ENCODE measurements around the gene RAB39B.
"Not testable (repeated sequence)": the region's sequence is repeated elsewhere in the genome, so short reads cannot be mapped to it uniquely, and the experiment has no call there.

The RAB39B gene, protein sequence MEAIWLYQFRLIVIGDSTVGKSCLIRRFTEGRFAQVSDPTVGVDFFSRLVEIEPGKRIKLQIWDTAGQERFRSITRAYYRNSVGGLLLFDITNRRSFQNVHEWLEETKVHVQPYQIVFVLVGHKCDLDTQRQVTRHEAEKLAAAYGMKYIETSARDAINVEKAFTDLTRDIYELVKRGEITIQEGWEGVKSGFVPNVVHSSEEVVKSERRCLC

GRCh38 chrX:155263854-155264628 is at the start of gene RAB39B:
RAB39B (minus strand) TSS chrX:155264491; CDS start chrX:155264288, 203 bp downstream.
- peak; percentile 22 to 29 for DNase-seq (ENCODE audit: low read depth in 2 of 2)

GRCh38 chrX:155313766-155314165 is 49.5 kb upstream of the RAB39B start:
- DNase-seq (ENCODE audit: low read depth in 2 of 2), result no peak

DNA sequence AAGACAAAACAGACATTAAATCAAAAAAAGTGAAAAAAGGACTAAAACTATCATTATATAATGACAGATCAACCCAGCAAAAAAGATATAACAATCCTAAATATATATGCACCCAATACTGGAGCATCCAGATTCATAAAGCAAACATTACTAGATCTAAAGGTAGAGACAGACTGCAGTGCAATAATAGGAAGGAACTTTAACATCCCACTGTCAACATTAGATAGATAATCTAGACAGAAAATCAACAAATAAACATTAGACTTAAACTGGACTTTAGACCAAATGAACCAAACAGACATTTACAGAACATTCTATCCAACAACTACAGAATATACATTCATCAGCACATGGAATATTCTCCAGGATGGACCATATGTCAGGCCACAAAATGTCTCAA is 29.5 kb upstream of the RAB39B start:
- DNase-seq (ENCODE audit: low read depth in 2 of 2), result no peak

GRCh38 chrX:155279873-155280272 is 15.6 kb upstream of the RAB39B start:
- no peak for DNase-seq (ENCODE audit: low read depth in 2 of 2)

GRCh38 chrX:155270969-155271368 is 6.7 kb upstream of the RAB39B start:
- DNase-seq (ENCODE audit: low read depth in 2 of 2), result no peak

GRCh38 chrX:155267995-155268394 is 3.7 kb upstream of the RAB39B start:
- DNase-seq (ENCODE audit: low read depth in 2 of 2), result not testable (repeated sequence)

DNA sequence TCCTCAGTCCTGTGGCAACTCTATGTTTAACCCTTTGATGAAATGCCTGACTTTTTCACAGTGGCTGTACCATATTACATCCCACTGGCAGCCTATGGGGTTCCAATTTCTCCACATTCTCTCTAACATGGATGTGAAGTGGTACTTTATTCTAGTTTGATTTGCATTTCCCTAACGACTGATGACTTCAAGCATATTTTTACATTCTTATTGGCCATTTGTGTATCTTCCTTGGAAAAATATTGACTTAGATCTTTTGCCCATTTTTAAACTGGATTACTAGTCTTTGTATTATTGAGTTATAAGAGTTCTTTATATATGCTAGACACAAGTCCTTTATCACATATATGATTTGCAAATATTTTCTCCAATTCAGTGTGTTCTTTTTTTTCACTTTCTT is 2.1 kb upstream of the RAB39B start:
- DNase-seq (ENCODE audit: low read depth in 2 of 2), result no peak

- DNase-seq (ENCODE audit: low read depth in 2 of 2), result no peak
These were observed 1.1 kb downstream of the RAB39B start for GRCh38 chrX:155262970-155263754.

DNA sequence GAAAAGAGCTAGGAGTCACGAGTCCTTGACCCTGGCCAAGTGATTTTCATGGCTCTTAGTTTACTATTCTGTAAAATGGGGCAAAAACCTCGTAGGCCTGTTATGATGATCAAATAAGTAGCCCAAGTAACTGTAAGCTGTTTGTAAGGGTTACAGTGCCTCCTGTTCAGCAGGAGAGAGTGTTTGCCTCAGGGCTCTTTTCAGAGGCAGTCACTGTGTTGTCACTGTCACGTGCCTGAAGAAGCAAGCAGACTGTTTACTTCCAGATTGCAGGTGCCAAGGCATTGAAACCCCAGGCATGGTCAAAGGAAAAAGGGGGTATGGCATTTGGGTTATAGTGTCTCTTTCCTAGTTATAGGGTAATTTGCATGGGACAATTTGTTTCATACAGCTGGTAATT is 4.5 kb downstream of the RAB39B start:
- DNase-seq (ENCODE audit: low read depth in 2 of 2), result no peak

GRCh38 chrX:155251391-155251790 is 12.9 kb downstream of the RAB39B start:
- no peak for DNase-seq (ENCODE audit: low read depth in 2 of 2)

DNA sequence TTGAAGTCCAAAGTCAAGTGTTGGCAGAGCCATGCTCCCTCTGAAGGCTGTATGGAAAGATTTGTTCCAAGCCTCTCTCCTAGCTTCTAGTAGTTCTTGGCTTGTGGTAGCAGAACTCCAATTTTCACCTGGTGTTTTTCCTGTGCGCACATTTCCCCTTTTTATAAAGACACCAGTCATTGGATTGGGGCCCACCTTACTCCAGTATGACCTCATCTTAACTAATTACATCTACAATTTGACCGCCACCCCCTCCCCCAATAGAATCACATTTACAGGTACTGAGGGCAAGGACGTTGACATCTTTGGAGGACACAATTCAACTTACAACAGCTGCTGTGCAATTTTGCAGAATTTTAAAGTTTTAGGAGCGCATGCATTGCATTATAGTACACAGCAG is 16.8 kb downstream of the RAB39B start:
- DNase-seq (ENCODE audit: low read depth in 2 of 2), result no peak

DNA sequence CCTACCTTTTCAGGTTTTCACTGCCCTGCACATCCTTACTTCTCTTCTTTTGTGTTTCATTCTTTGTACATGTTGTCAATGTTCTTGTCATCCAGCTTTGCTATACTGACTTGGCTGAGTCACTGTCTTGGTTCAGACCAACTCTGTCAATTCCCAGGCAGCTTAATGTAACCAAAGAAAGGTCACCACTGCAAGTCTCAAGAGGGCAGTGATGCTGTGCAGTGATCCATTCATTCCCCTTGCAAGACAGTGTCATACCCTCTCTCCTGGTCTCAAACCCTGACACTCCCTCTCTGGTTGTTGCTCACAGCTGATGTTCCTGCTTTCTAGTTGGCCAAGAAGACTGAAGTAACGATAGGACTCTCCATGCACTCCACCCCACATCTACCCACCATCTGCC is 17.5 kb downstream of the RAB39B start:
- no peak for DNase-seq (ENCODE audit: low read depth in 2 of 2)

GRCh38 chrX:155242300-155242699 is 22.0 kb downstream of the RAB39B start:
- DNase-seq (ENCODE audit: low read depth in 2 of 2), result no peak

DNA sequence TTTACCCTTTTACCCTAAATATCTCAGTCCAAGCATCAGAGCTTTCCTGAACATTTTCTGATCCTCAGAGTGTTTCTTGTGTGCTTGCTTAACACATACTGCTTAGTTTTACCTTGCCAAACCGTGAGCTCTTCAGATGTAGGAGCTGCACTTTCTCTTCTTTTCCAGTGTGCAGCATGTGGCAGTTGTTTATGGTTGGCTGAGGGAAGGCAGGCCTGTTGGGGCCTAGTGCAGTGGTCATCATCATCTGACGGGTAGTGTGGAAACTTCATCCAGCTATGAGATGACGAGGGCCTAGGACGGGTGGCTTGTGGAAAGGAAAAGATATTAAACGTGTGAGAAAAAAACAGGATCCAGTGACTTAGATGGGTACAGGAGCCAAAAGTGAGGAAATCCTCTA is 26.6 kb downstream of the RAB39B start:
- DNase-seq (ENCODE audit: low read depth in 2 of 2), result no peak

DNA sequence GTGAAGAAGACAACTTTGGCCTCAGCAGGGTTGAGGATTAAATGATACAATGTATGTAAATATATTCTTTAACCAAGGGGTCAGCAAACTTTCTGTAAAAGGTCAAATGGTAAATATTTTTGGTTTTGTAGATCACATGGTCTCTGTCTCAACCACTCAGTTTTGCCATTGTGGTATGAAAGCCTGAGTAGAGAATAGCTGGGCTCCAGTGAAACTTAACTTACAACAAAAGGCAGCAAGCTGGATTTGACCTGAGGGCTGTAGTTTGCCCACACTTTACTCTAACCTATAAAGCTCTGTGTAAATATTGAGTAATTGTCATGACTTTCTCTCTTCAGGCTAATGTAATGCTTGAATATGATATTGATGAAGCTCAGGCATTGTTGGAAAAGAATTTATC is 28.4 kb downstream of the RAB39B start:
- DNase-seq (ENCODE audit: low read depth in 2 of 2), result no peak

DNA sequence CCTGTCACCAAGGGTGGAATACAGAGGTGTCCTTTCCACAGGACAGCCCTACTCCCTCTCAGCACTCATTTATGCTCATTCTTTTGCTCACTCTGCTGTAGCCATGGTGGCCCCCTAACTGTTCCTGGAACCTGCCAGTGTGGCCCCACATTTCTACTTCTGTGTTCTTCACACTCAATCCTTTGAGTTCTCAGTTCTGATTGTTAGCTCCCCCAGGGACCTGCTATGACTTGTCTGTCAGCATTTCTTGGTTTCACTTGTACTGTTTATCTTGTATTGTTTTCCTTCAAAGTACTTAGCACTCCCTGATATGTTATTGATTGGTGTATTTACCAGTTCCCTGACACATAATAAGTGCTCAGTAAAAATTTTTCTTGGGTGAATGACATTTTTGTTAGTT is 33.1 kb downstream of the RAB39B start:
- DNase-seq (ENCODE audit: low read depth in 2 of 2), result no peak

DNA sequence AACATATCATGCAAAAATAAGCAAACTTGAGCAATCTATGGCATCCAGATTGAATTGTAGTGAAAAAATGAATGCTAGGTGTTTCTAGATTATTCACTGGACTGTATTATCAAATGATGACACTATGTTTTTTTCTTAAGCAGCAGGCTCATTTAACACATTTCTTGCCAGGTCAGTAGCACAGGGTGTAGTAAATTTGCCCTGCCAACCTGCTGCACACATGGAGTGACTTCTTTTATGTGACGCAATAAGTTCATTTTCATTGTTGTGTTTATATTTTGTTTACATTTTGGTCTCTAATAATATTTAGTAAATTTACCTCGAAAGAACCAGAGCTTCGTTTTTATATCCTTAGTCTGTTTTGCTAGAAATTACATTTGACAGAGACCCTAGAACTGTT is 38.5 kb downstream of the RAB39B start:
- no peak for DNase-seq (ENCODE audit: low read depth in 2 of 2)

DNA sequence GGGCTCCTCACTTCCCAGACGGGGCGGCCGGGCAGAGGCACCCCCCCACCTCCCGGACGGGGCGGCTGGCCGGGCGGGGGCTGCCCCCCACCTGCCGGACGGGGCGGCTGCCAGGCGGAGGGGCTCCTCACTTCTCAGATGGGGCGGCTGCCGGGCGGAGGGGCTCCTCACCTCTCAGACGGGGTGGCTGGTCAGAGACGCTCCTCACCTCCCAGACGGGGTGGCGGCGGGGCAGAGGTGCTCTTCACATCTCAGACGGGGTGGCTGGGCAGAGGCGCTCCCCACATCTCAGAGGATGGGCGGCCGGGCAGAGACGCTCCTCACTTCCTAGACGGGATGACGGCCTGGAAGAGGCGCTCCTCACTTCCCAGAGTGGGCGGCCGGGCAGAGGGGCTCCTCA is 40.5 kb downstream of the RAB39B start:
- DNase-seq (ENCODE audit: low read depth in 2 of 2), result not testable (repeated sequence)

- no peak for DNase-seq (ENCODE audit: low read depth in 2 of 2)
These were observed 42.9 kb downstream of the RAB39B start for GRCh38 chrX:155221351-155221750.

DNA sequence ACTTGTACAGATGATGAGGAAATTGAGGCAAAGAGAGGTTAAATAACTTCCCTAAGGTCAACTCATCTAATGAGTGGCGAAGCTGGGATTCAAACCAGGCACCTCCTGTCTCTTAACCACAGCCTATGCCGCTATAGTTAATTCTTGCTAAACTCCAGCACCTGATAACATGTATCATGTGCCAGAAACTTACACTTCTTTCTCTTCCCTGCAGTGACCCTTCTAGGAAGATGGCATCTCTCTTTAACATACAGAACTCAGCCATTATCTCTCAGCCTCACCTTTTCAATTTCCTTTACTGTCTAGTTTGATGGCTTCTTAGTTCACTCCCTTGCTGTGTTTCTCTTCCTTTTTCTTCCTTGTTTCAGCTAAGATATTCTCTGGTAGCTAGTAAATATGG is 45.5 kb downstream of the RAB39B start:
- DNase-seq (ENCODE audit: low read depth in 2 of 2), result no peak

DNA sequence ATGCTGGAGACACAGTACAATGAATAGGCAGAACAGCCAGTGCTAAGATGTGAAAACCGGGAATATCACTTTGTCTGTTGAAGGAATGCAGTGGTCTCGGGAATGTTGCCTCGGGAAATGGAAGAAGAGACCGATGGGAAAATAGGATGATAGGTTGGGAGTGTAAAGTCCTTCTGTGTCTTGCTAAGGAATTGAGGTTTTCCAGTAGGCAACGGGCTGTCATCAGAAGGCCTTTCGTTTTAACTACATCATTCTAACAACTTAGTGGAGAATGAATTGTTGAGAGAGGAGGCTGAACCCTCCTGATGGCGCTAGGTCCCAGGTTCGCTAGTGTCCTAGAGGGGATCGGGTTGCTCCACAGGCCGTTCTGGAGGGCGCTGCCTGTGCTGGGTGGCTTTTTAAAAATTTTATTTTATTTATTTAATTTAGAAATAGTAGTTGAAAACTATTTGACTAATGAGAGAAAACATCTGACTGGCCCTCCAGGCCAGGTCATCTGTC is 47.3 kb downstream of the RAB39B start:
- DNase-seq (ENCODE audit: low read depth in 2 of 2), result no peak

- peak; percentile 85 to 87 for DNase-seq (ENCODE audit: low read depth in 2 of 2)
These were observed 47.9 kb downstream of the RAB39B start, which contains the start of gene VBP1 for GRCh38 chrX:155216179-155216939. VBP1 (plus strand) TSS chrX:155216460; CDS start chrX:155216483, 23 bp downstream.
